Measurements from ENCODE around the gene PTPRG.

GRCh38 chr3:61933798-61934504 lies 372.6 kb downstream of the PTPRG start:
- no peak for TF ChIP-seq POLR2A (IDR thresholded peaks at IDR 0.05)
- TF ChIP-seq CTCF (IDR thresholded peaks at IDR 0.05 in 4 of 5, conservative IDR thresholded peaks at IDR 0.05 in 1 of 5) = no peak
